HepG2 (cell line): ENCODE results near the gene APOA1. TPM values are rescaled to one million over a fixed set of nuclear protein-coding genes. Genes with fewer than 3 reads are reported as not detected.

Source experiments
- CBX1 ChIP-seq: IDR thresholded peaks from one replicate; pipeline ENCODE4 v1.6.1; 2016; ENCODE audit warnings: antibody characterized with exemption, low read depth
- GPBP1L1 ChIP-seq: sonication (generic); formaldehyde crosslinking; IDR thresholded peaks from 2 replicates; pipeline ENCODE4 v1.5.0; 2020; ENCODE audit warnings: mild to moderate bottlenecking, missing genetic modification reagents
- HOXA3 ChIP-seq: sonication (generic); formaldehyde crosslinking; IDR thresholded peaks from 2 replicates; pipeline ENCODE4 v1.5.0; 2020; ENCODE audit warnings: missing genetic modification reagents
- HOXA5 ChIP-seq: sonication (generic); formaldehyde crosslinking; IDR thresholded peaks from 2 replicates; pipeline ENCODE4 v1.4.0; 2020; ENCODE audit warnings: missing genetic modification reagents
- IRF2 ChIP-seq: IDR thresholded peaks from 2 replicates; pipeline ENCODE4 v1.6.1; 2018; ENCODE audit warnings: missing genetic modification reagents, missing compliant biosample characterization
- KLF9 ChIP-seq: IDR thresholded peaks from 2 replicates; pipeline ENCODE4 v1.6.1; 2016; ENCODE audit warnings: low read depth
- MNT ChIP-seq: fragments of 450-650 bp; IDR thresholded peaks from 2 replicates; pipeline ENCODE4 v1.6.1; 2016
- ONECUT2 ChIP-seq: sonication (generic); formaldehyde crosslinking; IDR thresholded peaks from 2 replicates; pipeline ENCODE4 v1.4.0; 2020; ENCODE audit warnings: missing genetic modification reagents
- PCBP2 ChIP-seq: fragments of 200-400 bp; formaldehyde crosslinking; optimal IDR thresholded peaks from 2 replicates; pipeline ENCODE3; 2018; ENCODE audit warnings: low read length, low read depth; ENCODE audit not compliant: poor library complexity, severe bottlenecking
- PRPF4 ChIP-seq: fragments of 200-400 bp; formaldehyde crosslinking; IDR thresholded peaks from 2 replicates; pipeline ENCODE4 v1.6.1; 2016; ENCODE audit warnings: low read length, low read depth; ENCODE audit not compliant: poor library complexity, severe bottlenecking
- RFX1 ChIP-seq: fragments of 450-650 bp; IDR thresholded peaks from 2 replicates; pipeline ENCODE4 v1.6.1; 2017
- SMYD3 ChIP-seq: sonication (generic); formaldehyde crosslinking; IDR thresholded peaks from 2 replicates; pipeline ENCODE4 v1.8.1; 2023; ENCODE audit warnings: mild to moderate bottlenecking, missing genetic modification reagents
- ZMAT3 ChIP-seq: sonication (generic); formaldehyde crosslinking; conservative IDR thresholded peaks from 2 replicates; pipeline ENCODE4 v1.7.0; 2021; ENCODE audit warnings: missing genetic modification reagents
- ZNF280B ChIP-seq: sonication (generic); formaldehyde crosslinking; IDR thresholded peaks from 2 replicates; pipeline ENCODE4 v1.5.0; 2020; ENCODE audit warnings: missing genetic modification reagents, mild to moderate bottlenecking, borderline replicate concordance
- ZNF335 ChIP-seq: sonication (generic); formaldehyde crosslinking; IDR thresholded peaks from 2 replicates; pipeline ENCODE4 v1.4.0; 2020; ENCODE audit warnings: missing genetic modification reagents
- ZNF569 ChIP-seq: sonication (generic); formaldehyde crosslinking; IDR thresholded peaks from 2 replicates; pipeline ENCODE4 v1.5.0; 2020; ENCODE audit warnings: mild to moderate bottlenecking, missing genetic modification reagents, moderate library complexity, borderline replicate concordance
- ZUFSP ChIP-seq: sonication (generic); formaldehyde crosslinking; IDR thresholded peaks from 2 replicates; pipeline ENCODE4 v1.9.0; 2021; ENCODE audit warnings: missing genetic modification reagents, mild to moderate bottlenecking, borderline replicate concordance
- ZXDC ChIP-seq: sonication (generic); formaldehyde crosslinking; IDR thresholded peaks from 2 replicates; pipeline ENCODE4 v1.5.0; 2020; ENCODE audit warnings: mild to moderate bottlenecking, missing genetic modification reagents
- polyA plus RNA-seq, 8 experiments: library from polyadenylated mRNA; depleted of rRNA in 3 of 8; stranded (reverse) in 7 of 8; unstranded in 1 of 8; fragments of >200 nt; fragmentation: Illumina TruSeq in 4 of 8; extraction: Trizol in 4 of 8; gene quantifications; 2 replicates each; pipeline versions ENCODE4 v1.2.1 to v1.2.3, GENCODE V29; 2011 to 2016; ENCODE audit warnings: low read depth in 4 of 8, missing spikeins in 1 of 8, mixed read lengths in 1 of 8; ENCODE audit not compliant: insufficient read depth in 1 of 8
- total RNA-seq, 5 experiments: library from RNA; depleted of rRNA; stranded (reverse); fragments of >200 nt; fragmentation: Illumina TruSeq; extraction: Trizol; gene quantifications; 2 replicates each; pipeline ENCODE4 v1.2.3, GENCODE V29; 2016; ENCODE audit warnings: low read depth in 1 of 5

Gene APOA1
- total and polyA plus RNA-seq, 2 of the 13 experiments (the other 11 are each of a cell fraction or from before 2014, with no cell fraction given): 1,973 to 5,485 TPM

GRCh38 chr11:116832350-116833290 is 4.8 kb downstream of the APOA1 start (continued):
- TF ChIP-seq GPBP1L1 (CRISPR knock-in tag): no peak
- TF ChIP-seq PCBP2: no peak
- TF ChIP-seq PRPF4: no peak
- TF ChIP-seq ZMAT3 (CRISPR knock-in tag): peak; percentile 82; the same call in 1 of the 2 replicates
- peak; percentile 87 for TF ChIP-seq ZXDC (CRISPR knock-in tag)
- TF ChIP-seq RFX1: no peak
- peak; percentile 90; the same call in 1 of the 2 replicates for TF ChIP-seq ZNF335 (CRISPR knock-in tag)
- TF ChIP-seq IRF2 (CRISPR knock-in tag): peak; percentile 96
- TF ChIP-seq ZNF280B (CRISPR knock-in tag): no peak; the same call in 1 of the 2 replicates
- TF ChIP-seq HOXA3 (CRISPR knock-in tag): peak; percentile 92
- peak; percentile 73 for TF ChIP-seq CBX1
- no peak for TF ChIP-seq MNT
- no peak for TF ChIP-seq KLF9 (CRISPR knock-in tag)
- TF ChIP-seq ZUFSP (CRISPR knock-in tag): no peak
- TF ChIP-seq ONECUT2 (CRISPR knock-in tag): peak; percentile 78
- no peak for TF ChIP-seq SMYD3 (CRISPR knock-in tag)
- TF ChIP-seq HOXA5 (CRISPR knock-in tag): peak; percentile 84; the same call in 1 of the 2 replicates
- peak; percentile 49; the same call in 1 of the 2 replicates for TF ChIP-seq ZNF569
